GM13977 (cell line): ENCODE data around the gene SMTNL2.

Experiments used
- DNase-seq: peaks from one replicate; pipeline ENCODE4 v3.0.0; 2012; ENCODE audit warnings: low spot score
- CTCF ChIP-seq: IDR thresholded peaks from 2 replicates; pipeline ENCODE4 v1.5.1; 2012; ENCODE audit warnings: mild to moderate bottlenecking, control low read depth; ENCODE audit not compliant: insufficient read depth; ENCODE audit errors: extremely low read depth, missing control alignments
- in situ Hi-C: fragments of 300-500 bp; cut with MboI; formaldehyde crosslinking; loops from one replicate; pipeline ENCODE4 v1.12.0; 2022; ENCODE audit warnings: low sequenced_read_pairs, low pct_unique_long_range_greater_than_20kb, mixed read lengths, inconsistent platforms; ENCODE audit not compliant: unreplicated experiment

Gene SMTNL2

GRCh38 chr17:4538236-4539002 lies 45.9 kb upstream of the SMTNL2 start:
- in situ Hi-C loops = no loop called here
- DNase-seq = no peak
- TF ChIP-seq CTCF = no peak

GRCh38 chr17:4539025-4539424 lies 45.3 kb upstream of the SMTNL2 start:
- TF ChIP-seq CTCF = no peak
- in situ Hi-C loops = no loop called here
- no peak for DNase-seq

- DNase-seq = no peak
- in situ Hi-C loops = no loop called here
- TF ChIP-seq CTCF = no peak
Observed at GRCh38 chr17:4539576-4540223, 44.6 kb upstream of the SMTNL2 start.

- no peak for DNase-seq
- TF ChIP-seq CTCF = peak; percentile 18
- in situ Hi-C loops = no loop called here
Observed at GRCh38 chr17:4540224-4540651, 44.1 kb upstream of the SMTNL2 start.

- no peak for TF ChIP-seq CTCF
- in situ Hi-C loops = no loop called here
- no peak for DNase-seq
Observed at GRCh38 chr17:4540687-4541327, 43.5 kb upstream of the SMTNL2 start.

GRCh38 chr17:4541328-4542002 lies 42.9 kb upstream of the SMTNL2 start:
- in situ Hi-C loops = no loop called here
- DNase-seq = no peak
- no peak for TF ChIP-seq CTCF
